Measurements from ENCODE around the gene GRID1. TPM values are rescaled to one million over a fixed set of nuclear protein-coding genes. Genes with fewer than 3 reads are reported as not detected.

The GRID1 gene
- total and polyA plus RNA-seq, 9 of the 15 experiments (the other 6 are each of a cell fraction or from before 2014, with no cell fraction given) = 0.01 to 7.2 (median 1.2) TPM

GRCh38 chr10:86078639-86079035 lies 288.0 kb downstream of the GRID1 start:
- peak overlapping the region; percentile 66 for H3K27ac ChIP-seq (ENCODE audit: extremely low read depth, low read depth, low read length)
- no TSS peak for BruUV-seq (replicated peaks)
- TF ChIP-seq MTA1 (IDR thresholded peaks at IDR 0.05; ENCODE audit: borderline replicate concordance) (no peak), SMARCA4 (IDR thresholded peaks at IDR 0.05) (no peak), TAF7 (tag; IDR thresholded peaks at IDR 0.05) (no peak), MTA2 (IDR thresholded peaks at IDR 0.05; ENCODE audit: low read depth) (no peak), REST (IDR thresholded peaks at IDR 0.05; ENCODE audit: borderline replicate concordance) (no peak), REST (CRISPR knock-in tag; IDR thresholded peaks at IDR 0.05; ENCODE audit: low read depth) (no peak), ATF4 (CRISPR knock-in tag; IDR thresholded peaks at IDR 0.05) (no peak), CTCFL (IDR thresholded peaks at IDR 0.05; ENCODE audit: borderline replicate concordance, insufficient read depth, low read depth, low read length, poor library complexity, severe bottlenecking) (no peak), JUND (IDR thresholded peaks at IDR 0.05; ENCODE audit: borderline replicate concordance, low read depth, low read length) (no peak), JUND (tag; IDR thresholded peaks at IDR 0.05; ENCODE audit: borderline replicate concordance, low read depth, low read length) (no peak)

More at GRCh38 chr10:86078639-86079035, 288.0 kb downstream of the GRID1 start:
- ATAC-seq (peak; percentile 17), DNase-seq (ENCODE audit: extremely low read depth in 1 of 4, low spot score in 3 of 4) (no peak), FAIRE-seq (no peak)
- H3K4me1 ChIP-seq (replicated peaks in 1 of 2; ENCODE audit: control insufficient read depth in 2 of 2, insufficient read depth in 2 of 2, low read length in 2 of 2) = peaks cover 14 to 16% of the 10 kb centered on the region in 2 experiments
- peaks cover 5% of the 10 kb centered on the region for H3K9me1 ChIP-seq (ENCODE audit: control insufficient read depth, insufficient read depth, low read length)
- peaks cover 10% of the 10 kb centered on the region; the same call in 1 of the 2 replicates for H4K20me1 ChIP-seq (replicated peaks; ENCODE audit: control insufficient read depth, insufficient read depth, low read length)
- no peak overlapping the region for H3K4me3 ChIP-seq
- WGBS (ENCODE audit: insufficient coverage, low coverage, missing lambda C conversion rate) = 18% methylated on average over 5 of the region's 5 CpGs
- peak overlapping the region; percentile 63 for H2AFZ ChIP-seq (ENCODE audit: low read depth, low read length)
- H3K4me2 ChIP-seq (ENCODE audit: insufficient read depth, low read length) = peak overlapping the region; percentile 61
- H3K9me3 ChIP-seq (replicated peaks; ENCODE audit: control insufficient read depth, insufficient read depth, low read depth, low read length) = no peaks in the 10 kb centered on the region
- ChIA-PET POLR2A (interaction anchor here (0.9 to 2.0 kb wide), 2 partner anchors 9 to 69 kb away, joined by 3 to 5 read pairs; no protein-coding TSS in a partner anchor), CTCF (ENCODE audit: low intra/inter-chr PET ratio) (no interaction called here)
- no peaks in the 10 kb centered on the region for H3K36me3 ChIP-seq (ENCODE audit: control insufficient read depth, insufficient read depth, low read length)
- peak overlapping the region; percentile 31 to 86 for H3K9ac ChIP-seq (ENCODE audit: insufficient read depth in 1 of 2, low read depth in 2 of 2, low read length in 2 of 2)
- H3K79me2 ChIP-seq (ENCODE audit: control insufficient read depth, insufficient read depth, low read length) = no peaks in the 10 kb centered on the region
- H3K27me3 ChIP-seq (ENCODE audit: control insufficient read depth in 2 of 2, insufficient read depth in 2 of 2, low read length in 2 of 2) = peaks cover 6 to 11% of the 10 kb centered on the region in 2 experiments; a peak in 4 of 5 replicates
- in situ Hi-C loops (cut with MboI) = no loop called here
- intact Hi-C loops (cut with micrococcal nuclease) = no loop called here
